ENCODE data around the gene ZNF276.
A peak's percentile ranks its signal among the peaks of the same experiment; 100 is the strongest.

The ZNF276 gene

GRCh38 chr16:89712274-89712781 is 9.0 kb upstream of the ZNF276 start:
- no peak for DNase-seq (ENCODE audit: low read depth)

GRCh38 chr16:89716493-89716892 is 4.8 kb upstream of the ZNF276 start:
- DNase-seq (ENCODE audit: low read depth), result no peak

GRCh38 chr16:89716916-89717687 is 4.2 kb upstream of the ZNF276 start:
- no peak for DNase-seq (ENCODE audit: low read depth)

- no peak for DNase-seq (ENCODE audit: low read depth)
These were observed 3.4 kb upstream of the ZNF276 start for GRCh38 chr16:89717688-89718505.

- DNase-seq (ENCODE audit: low read depth), result no peak
These were observed 855 bp upstream of the ZNF276 start for GRCh38 chr16:89720551-89720812.

GRCh38 chr16:89721546-89722391 is 432 bp downstream of the ZNF276 start:
- DNase-seq (ENCODE audit: low read depth), result peak; percentile 85

GRCh38 chr16:89722392-89723278 is 1.3 kb downstream of the ZNF276 start:
- peak; percentile 21 for DNase-seq (ENCODE audit: low read depth)

- peak; percentile 40 for DNase-seq (ENCODE audit: low read depth)
These were observed 2.2 kb downstream of the ZNF276 start for GRCh38 chr16:89723279-89724250.

- no peak for DNase-seq (ENCODE audit: low read depth)
These were observed 6.2 kb downstream of the ZNF276 start for GRCh38 chr16:89727406-89728120.

GRCh38 chr16:89729293-89729692 is 8.0 kb downstream of the ZNF276 start:
- DNase-seq (ENCODE audit: low read depth), result no peak

GRCh38 chr16:89729863-89730593 is 8.7 kb downstream of the ZNF276 start:
- DNase-seq (ENCODE audit: low read depth), result no peak

- no peak for DNase-seq (ENCODE audit: low read depth)
These were observed 9.4 kb downstream of the ZNF276 start for GRCh38 chr16:89730610-89731234.

GRCh38 chr16:89732142-89732917 is 11.0 kb downstream of the ZNF276 start:
- DNase-seq (ENCODE audit: low read depth), result no peak

GRCh38 chr16:89732918-89733242 is 11.5 kb downstream of the ZNF276 start:
- no peak for DNase-seq (ENCODE audit: low read depth)

- DNase-seq (ENCODE audit: low read depth), result no peak
These were observed 12.0 kb downstream of the ZNF276 start for GRCh38 chr16:89733322-89733721.

GRCh38 chr16:89733792-89734191 is 12.5 kb downstream of the ZNF276 start:
- no peak for DNase-seq (ENCODE audit: low read depth)

- DNase-seq (ENCODE audit: low read depth), result no peak
These were observed 15.2 kb downstream of the ZNF276 start for GRCh38 chr16:89736554-89736953.

Measured in stimulated activated CD4-positive, alpha-beta T cell treated with anti-CD3 and anti-CD28 coated beads, Interleukin-2, amount 100 ng/mL, for 4 hours (primary cell).